Measurements from ENCODE around the gene LMAN1L.

- peak in 5 of 6 experiments; percentile 37 to 54 (median 46) for TF ChIP-seq CTCF (IDR thresholded peaks at IDR 0.05)
- TF ChIP-seq EP300 (IDR thresholded peaks at IDR 0.05), result no peak
Observed at GRCh38 chr15:74793135-74794028, 19.3 kb upstream of the LMAN1L start.

Data from upper lobe of left lung (tissue), 4 donors.